Activated naive CD4-positive, alpha-beta T cell treated with anti-CD3 and anti-CD28 coated beads, Interleukin-2, amount 50 U/mL, for 72 hours (primary cell): ENCODE data around the gene HPSE2. TPM values are rescaled to one million over a fixed set of nuclear protein-coding genes. Genes with fewer than 3 reads are reported as not detected.

Source experiments
- ATAC-seq, 2 donors: fragments of 150-1000 bp; cut with Tn5 transposase; 2 replicates each; pipeline ENCODE4 v1.10.0; 2021; ENCODE audit warnings: mild to moderate bottlenecking in 2 of 2, moderate library complexity in 2 of 2
- DNase-seq, 2 donors: peaks; one replicate each; pipeline ENCODE4 v3.0.0; 2021 to 2022; ENCODE audit warnings: low spot score in 2 of 2
- H3K27ac Mint-ChIP-seq, 2 donors: one replicate each; pipeline ENCODE4 v1.8.0; 2022; ENCODE audit warnings: mild to moderate bottlenecking in 2 of 2, mixed read lengths in 2 of 2
- H3K36me3 Mint-ChIP-seq, 2 donors: one replicate each; pipeline ENCODE4 v1.8.0; 2022; ENCODE audit warnings: mixed read lengths in 2 of 2
- H3K9me3 Mint-ChIP-seq, 2 donors: one replicate each; pipeline ENCODE4 v1.8.0; 2022; ENCODE audit warnings: mixed read lengths in 2 of 2
- total RNA-seq, 2 donors: library from RNA; stranded (reverse); gene quantifications; one replicate each; pipeline ENCODE4 v1.2.3, GENCODE V29; 2022

Gene HPSE2
- total RNA-seq, 2 donors from 2014 or later: not detected

- DNase-seq: no peak
- H3K36me3 Mint-ChIP-seq: no peaks in the 10 kb centered on the region
- H3K27ac Mint-ChIP-seq: no peak overlapping the region
- H3K9me3 Mint-ChIP-seq: no peaks in the 10 kb centered on the region
- ATAC-seq: no peak
These were observed 757.0 kb downstream of the HPSE2 start for GRCh38 chr10:98478430-98479222.

- DNase-seq (no peak), ATAC-seq (no peak)
- Mint-ChIP-seq H3K27ac (no peak overlapping the region), H3K36me3 (no peaks in the 10 kb centered on the region), H3K9me3 (no peaks in the 10 kb centered on the region)
These were observed 757.8 kb downstream of the HPSE2 start for GRCh38 chr10:98477861-98478260.

- H3K27ac Mint-ChIP-seq: no peak overlapping the region
- H3K36me3 Mint-ChIP-seq: no peaks in the 10 kb centered on the region
- H3K9me3 Mint-ChIP-seq: no peaks in the 10 kb centered on the region
- DNase-seq (no peak), ATAC-seq (no peak)
These were observed 761.0 kb downstream of the HPSE2 start for GRCh38 chr10:98474628-98475027.

GRCh38 chr10:98472196-98472595, 763.5 kb downstream of the HPSE2 start:
- Mint-ChIP-seq H3K27ac (no peak overlapping the region), H3K36me3 (no peaks in the 10 kb centered on the region), H3K9me3 (no peaks in the 10 kb centered on the region)
- ATAC-seq (no peak), DNase-seq (no peak)

DNA sequence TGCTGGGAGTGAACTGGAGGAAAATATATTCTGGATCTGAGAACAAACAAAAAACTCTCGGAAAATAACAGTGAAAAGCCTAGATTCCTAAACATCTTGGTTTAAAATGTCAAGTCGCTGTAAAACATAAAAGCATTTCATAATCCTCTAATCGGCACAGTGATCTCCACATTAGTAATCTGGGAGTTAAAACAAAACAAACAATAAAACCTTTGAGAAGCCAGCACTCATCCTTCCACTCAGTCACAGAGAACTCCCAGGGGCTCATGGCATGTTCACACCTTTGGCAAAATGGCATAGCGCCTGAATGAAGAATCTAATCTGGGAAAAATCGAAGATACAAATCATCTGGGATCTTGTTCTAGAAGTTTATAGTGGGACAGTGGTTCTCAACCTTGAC, 764.8 kb downstream of the HPSE2 start:
- ATAC-seq: no peak

DNA sequence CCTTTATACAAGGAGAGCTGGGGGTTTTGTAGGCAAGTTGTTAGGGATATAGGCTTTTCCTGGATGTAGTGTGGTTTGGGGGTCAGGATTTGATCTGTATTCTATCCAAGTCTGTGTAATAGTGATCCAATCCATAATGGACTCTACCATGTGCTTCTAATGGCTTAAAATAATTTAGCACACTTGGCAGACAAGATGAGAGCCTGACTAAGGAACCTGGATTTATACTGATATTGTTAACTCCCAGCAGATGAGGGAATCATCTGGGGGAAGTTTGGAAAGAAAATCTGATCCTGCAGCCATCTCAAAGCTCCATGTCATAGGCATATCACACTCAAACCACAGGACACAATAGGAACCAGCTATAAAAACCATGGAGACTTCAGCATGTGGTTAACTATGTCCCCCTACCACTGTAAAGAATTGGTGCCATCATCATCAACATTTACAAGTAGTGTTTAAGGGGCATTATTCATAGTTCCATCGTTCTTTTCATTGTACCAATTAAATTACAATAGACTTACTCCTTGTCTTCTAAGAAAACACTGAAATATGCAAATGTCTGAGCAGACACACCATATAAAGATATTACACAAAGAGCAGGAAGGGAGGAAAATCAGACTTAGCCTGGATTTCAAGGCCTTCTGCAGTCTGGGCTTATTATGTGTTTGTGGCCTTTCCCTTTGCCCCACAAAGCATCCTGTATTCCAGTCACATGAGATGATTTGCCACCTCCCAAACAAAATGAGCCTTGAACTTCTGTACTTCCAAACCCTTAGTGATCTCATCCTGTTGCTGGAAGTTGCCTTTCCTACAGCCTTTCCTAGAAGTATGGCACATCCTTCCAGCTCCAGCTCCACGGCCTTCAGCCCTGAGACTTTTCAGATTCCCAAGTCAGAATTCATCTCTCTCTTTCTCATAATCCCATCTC, 766.4 kb downstream of the HPSE2 start:
- DNase-seq (no peak), ATAC-seq (no peak)
- H3K27ac Mint-ChIP-seq: no peak overlapping the region
- no peaks in the 10 kb centered on the region for H3K9me3 Mint-ChIP-seq
- no peaks in the 10 kb centered on the region for H3K36me3 Mint-ChIP-seq

More for the DNA sequence above, 764.8 kb downstream of the HPSE2 start:
- no peaks in the 10 kb centered on the region for H3K36me3 Mint-ChIP-seq
- H3K9me3 Mint-ChIP-seq: no peaks in the 10 kb centered on the region
- no peak for DNase-seq
- H3K27ac Mint-ChIP-seq: no peak overlapping the region

GRCh38 chr10:98467506-98468318, 767.9 kb downstream of the HPSE2 start:
- peak; percentile 55 to 69 for DNase-seq
- Mint-ChIP-seq H3K9me3 (no peaks in the 10 kb centered on the region), H3K27ac (peak overlapping the region; percentile 71 to 91), H3K36me3 (no peaks in the 10 kb centered on the region)
- ATAC-seq: peak; percentile 96 to 97

DNA sequence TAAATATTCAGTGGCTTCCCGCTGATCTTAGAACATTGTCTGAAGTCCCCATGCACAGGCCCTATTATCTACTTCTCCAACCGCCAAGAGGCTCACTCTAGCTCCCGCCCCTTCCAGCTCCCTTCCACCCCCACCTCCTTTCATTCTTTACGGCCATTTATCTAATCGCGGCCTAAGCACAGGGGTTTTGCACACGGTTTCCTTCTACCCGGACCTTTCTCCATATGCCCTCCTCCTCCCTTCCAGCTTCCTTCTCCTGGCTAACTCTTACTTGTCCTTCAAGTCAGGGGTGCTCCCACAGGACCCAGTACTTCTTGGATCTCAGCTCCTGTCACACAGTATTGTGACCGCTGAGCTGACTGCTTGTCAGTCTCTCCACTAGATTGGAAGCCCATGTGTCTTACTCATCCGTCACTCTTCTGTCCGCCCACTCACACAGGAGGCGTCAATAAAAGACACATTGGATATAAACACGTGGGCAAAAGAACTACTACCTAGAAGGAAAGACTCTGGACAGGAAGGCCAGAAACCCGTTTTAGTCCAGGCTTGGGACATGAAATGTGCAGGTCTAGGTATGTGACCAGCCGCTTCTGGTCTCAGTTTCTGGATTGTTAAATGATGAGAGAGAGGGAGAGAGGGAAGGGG, 768.7 kb downstream of the HPSE2 start:
- Mint-ChIP-seq H3K9me3 (no peaks in the 10 kb centered on the region), H3K27ac (peak overlapping the region in 1 of 2 donors; percentile 71), H3K36me3 (no peaks in the 10 kb centered on the region)
- no peak for DNase-seq
- ATAC-seq: peak; percentile 2 to 16

DNA sequence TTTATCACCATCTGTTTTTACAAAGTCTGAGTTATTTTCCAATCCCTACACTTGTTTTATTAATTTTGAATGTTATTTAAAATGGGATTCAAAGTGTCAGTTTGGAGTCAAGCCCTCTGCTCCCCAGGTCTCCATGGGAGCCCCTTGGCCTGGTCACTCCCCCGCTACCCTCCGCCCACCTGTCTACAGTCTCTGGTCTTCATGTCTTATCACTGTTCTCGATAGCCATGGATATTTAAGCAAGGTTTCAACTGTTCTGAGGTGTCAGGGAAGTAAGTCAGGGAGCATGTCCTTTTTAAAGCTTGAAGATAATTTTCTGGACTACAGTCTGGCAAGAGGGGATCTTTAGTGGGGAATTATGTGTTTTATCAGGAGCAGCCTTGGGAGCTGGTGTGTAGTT, 769.8 kb downstream of the HPSE2 start:
- ATAC-seq (no peak), DNase-seq (no peak)
- no peak overlapping the region for H3K27ac Mint-ChIP-seq
- H3K9me3 Mint-ChIP-seq: no peaks in the 10 kb centered on the region
- H3K36me3 Mint-ChIP-seq: no peaks in the 10 kb centered on the region

DNA sequence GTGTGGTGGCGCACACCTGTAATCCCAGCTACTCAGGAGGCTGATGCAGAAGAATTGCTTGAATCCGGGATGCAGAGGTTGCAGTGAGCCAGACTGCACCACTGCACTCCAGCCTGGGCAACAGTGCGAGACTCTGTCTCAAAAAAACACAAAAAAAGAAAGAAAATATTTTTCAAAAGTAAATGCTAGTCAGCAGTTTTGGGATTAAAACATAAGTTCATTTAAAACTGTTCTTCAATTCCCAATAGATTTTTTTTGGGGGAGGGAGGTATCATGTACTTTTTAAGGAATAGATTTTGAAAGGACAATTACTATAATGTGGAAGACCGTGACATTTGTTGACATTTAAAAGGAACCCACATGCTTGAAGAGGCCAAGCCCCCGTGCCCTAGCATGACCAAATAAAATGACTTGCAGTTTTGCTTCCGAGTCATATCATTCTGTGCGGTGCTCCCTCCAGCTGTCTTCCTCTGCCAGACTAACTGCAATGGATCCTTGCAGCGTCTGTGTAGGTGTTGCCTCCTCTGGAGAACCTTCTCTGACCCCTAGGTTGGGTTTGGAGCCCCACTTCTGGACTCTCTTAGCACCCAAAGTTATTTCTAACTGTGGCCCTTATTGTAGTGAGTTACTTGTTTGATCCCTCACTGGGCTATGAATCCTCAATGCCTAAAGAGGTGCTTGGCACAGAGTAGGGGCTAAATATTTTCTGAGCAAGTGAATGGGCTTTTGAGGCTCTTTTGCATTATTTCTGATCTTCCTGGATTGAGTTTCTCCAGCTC, 771.5 kb downstream of the HPSE2 start:
- no peak for ATAC-seq

DNA sequence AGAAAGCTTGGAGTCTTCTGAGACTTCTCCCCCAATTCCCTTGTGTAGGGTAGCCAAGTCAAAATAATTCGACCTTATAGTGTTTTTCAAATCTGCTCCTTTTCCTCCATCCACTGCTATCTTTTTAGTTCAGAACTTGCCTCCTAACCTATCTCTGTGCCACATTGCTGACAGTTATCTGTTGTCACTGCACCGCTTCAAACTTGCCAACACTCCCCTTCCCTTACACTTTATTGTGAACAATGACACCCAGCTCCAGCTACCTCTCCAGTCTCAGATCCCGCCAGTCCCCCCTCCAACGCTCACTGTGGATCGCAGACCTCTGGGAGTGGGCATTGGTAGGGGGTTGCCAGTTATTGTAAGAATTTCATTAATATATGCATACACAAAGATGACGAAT, 772.6 kb downstream of the HPSE2 start:
- DNase-seq (no peak), ATAC-seq (no peak)
- Mint-ChIP-seq H3K9me3 (no peaks in the 10 kb centered on the region), H3K27ac (no peak overlapping the region), H3K36me3 (no peaks in the 10 kb centered on the region)

More for the DNA sequence above, 771.5 kb downstream of the HPSE2 start:
- Mint-ChIP-seq H3K9me3 (no peaks in the 10 kb centered on the region), H3K27ac (no peak overlapping the region), H3K36me3 (no peaks in the 10 kb centered on the region)
- no peak for DNase-seq

DNA sequence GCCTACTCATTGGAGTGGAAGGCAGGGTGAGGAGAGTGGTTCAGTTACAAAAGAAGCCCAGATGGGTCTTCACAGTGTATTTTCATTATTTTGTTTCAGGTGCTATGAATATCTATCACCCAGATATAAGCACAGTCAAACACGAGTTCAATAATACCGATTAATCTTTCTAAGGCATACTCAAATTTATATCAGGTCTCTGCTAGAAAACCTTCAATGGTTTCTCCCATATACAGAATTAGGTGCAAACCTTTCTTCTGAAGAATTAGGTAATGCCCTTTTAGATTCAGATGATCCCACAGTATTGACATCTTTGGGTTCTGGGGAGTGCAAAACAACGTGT, 774.2 kb downstream of the HPSE2 start:
- no peak overlapping the region for H3K27ac Mint-ChIP-seq
- no peak for ATAC-seq
- no peaks in the 10 kb centered on the region for H3K36me3 Mint-ChIP-seq
- no peaks in the 10 kb centered on the region for H3K9me3 Mint-ChIP-seq
- DNase-seq: no peak

- DNase-seq (no peak), ATAC-seq (peak in 1 of 2 donors; percentile 37)
- no peaks in the 10 kb centered on the region for H3K36me3 Mint-ChIP-seq
- H3K9me3 Mint-ChIP-seq: no peaks in the 10 kb centered on the region
- H3K27ac Mint-ChIP-seq: no peak overlapping the region
These were observed 774.7 kb downstream of the HPSE2 start for GRCh38 chr10:98460837-98461499.

- DNase-seq (no peak), ATAC-seq (no peak)
- Mint-ChIP-seq H3K36me3 (no peaks in the 10 kb centered on the region), H3K27ac (peak overlapping the region in 1 of 2 donors; percentile 52), H3K9me3 (no peaks in the 10 kb centered on the region)
These were observed 776.6 kb downstream of the HPSE2 start for GRCh38 chr10:98458809-98459784.
